ENCODE results near the gene ADCY1.

Gene ADCY1

DNA sequence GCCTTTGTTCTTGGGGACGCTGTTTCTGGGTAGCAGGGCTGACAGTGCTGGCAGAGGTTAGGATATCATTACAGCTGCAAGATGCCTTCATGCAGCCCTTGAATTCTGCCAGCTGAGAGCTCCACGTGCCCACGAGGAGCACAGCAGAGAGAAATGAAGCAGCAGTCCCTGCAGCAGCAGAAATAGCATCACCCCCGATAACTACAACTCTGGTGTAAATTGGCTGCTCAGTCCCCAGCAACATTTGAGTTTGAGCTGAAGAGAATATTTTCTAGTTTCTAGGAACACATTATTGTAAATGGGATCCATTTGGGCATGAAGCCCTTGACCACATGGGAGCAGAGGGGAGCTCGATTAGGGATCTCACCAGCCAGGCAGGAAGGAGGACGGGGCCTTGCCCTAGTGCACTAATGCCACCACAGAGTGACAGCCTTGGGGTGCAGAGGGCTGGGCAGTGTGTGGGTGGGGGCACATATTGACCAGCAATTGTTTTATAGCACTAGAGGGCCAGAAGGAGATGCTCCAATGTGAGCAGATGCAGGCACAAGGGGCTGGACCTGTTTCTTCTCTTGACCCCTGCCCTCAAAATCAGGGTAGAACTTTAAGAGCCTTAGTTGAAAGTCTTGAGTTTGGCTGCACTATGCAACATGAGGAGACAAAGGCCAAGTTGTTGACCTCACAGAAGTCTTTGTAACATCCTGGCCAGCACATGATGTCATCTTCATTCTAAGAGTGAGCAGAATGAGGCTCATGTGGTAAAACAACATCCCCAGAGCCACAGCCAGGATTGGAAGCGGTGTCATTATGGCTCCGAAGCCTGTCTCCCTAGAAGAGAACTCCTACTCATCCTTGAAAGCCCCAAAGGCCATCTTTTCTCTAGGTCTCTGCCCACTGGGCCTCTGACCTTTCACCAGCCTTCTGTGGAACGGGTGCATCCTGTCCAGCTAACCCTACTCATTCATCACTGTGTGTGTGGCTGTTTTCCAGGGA, 52.6 kb downstream of the ADCY1 start:
- DNase-seq = no peak

DNA sequence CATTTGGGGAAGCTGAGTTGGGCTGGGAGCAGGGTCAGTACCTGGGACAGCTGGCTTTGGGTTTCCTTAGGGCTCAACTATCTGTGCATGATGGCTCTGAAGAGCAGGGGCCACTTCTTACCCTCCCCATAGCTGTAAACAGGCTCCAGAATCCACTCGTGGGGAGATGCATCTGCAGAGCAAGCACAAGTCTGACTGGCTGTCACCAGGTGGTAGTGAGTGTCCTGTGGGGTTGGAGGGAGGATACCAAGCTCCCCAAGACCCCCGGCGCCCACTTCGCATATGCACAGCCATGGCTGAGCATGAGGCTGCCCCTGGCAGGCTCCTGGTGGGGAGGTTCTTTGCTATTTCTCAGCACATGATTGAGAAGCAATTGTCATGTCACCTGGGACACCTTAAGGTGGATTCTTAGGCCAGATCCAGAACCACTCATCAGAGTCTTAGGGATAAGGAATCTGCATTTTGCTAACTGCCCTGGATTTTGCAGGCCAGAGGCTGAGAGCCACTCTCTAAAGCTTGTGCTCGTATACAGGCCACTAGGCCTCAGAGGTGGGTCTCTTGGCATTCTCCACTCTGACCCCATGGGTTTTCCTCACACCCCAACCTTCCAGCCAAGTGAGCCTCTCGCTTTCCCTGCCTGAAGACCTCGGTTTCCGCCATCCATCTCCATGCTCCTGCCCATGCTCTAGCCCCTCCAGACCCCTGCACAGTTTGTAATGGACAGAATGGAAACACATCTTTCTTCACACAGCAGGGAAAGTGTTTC, 53.7 kb downstream of the ADCY1 start:
- DNase-seq = no peak

DNA sequence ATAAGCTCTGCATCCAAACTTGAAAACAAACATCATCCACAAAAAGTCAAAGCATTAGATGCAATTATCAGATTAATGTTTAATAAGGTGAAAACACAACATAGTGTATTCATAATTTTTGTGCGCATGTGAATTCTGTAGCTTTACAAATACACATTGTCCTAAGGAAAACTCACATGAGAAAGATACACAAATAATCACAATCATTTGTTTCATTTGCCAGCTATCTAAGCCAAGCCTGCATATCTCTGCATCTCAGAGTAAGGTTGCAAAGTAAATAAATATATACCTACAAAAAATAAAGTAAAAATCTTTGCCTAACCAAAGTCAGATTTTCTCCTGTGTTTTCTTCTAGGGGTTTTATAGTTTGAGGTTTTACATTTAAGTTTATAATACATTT, 57.4 kb downstream of the ADCY1 start:
- no peak for DNase-seq

DNA sequence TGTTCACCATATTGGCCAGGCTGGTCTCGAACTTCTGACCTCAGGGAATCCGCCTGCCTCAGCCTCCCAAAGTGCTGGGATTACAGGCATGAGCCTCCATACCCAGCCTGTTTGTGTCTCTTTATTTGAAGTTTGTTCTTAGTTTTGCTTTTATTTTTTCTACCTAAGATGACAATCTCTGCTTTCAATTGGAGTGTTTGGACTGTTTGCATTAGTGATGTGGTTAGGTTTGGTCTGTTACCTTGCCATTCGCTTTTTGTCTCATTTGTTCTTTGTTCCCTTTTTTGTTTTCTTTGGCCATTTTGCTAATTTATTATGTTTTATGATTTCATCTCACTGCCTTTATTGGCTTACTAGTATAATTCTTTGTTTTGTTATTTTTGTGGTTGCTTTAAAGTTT, 62.6 kb downstream of the ADCY1 start:
- no peak for DNase-seq

DNA sequence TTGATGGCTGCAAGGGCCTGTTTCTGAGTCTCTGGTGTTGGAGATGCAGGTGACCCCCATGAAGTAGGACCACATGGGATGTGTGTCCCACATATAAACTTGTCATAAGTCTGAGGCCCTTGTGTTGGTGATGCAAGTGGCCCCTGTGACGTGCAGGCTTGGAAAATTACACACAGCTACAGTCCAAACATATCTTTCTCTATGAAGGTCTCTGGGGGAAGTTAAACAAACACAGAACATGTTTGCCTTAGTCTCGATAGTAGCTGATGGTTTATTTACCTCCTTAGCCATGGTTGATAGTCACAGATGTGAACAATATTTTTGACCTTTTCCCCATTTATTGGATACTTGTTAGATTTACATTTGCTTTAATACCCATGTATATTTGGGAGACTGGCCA, 64.7 kb downstream of the ADCY1 start:
- no peak for DNase-seq

DNA sequence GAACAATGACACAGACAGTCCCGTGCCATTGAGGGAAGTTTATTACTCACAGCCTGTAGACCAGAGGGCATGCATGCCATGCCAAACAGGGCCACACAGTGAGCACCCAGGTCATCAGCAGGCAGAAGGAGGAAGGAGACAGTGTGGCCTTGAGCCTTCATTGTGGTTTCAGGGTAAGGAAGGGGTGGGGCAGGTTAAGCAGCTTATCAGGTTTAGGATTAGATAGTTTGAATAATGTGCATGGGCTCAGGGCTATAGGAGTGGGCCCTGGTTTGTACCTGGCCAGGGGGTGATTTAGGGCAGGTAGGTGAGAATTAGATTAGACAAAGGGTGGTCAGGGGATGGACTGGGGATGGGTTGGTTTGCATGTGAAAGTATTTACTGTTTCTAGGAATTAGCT, 67.9 kb downstream of the ADCY1 start:
- no peak for DNase-seq

DNA sequence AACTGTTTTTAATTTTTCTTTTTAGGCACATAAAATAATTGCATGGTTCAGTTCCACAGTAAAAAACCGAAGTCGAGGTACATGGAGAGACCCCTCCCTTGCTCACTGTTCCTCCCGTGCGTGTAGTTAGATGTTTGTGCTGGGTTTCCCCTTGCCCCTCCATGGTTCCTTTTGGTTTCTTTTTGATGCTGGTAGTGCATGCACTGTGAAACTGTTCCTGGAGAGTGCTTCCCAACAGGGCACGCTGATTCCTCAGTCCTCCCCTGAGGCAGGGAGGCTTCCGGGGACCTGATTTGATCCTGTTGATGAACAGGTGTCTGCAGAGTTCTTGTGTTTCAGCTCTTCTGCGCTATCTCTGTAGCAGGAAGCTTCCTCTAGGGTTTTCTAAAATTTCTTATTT, 69.5 kb downstream of the ADCY1 start:
- DNase-seq = no peak

DNA sequence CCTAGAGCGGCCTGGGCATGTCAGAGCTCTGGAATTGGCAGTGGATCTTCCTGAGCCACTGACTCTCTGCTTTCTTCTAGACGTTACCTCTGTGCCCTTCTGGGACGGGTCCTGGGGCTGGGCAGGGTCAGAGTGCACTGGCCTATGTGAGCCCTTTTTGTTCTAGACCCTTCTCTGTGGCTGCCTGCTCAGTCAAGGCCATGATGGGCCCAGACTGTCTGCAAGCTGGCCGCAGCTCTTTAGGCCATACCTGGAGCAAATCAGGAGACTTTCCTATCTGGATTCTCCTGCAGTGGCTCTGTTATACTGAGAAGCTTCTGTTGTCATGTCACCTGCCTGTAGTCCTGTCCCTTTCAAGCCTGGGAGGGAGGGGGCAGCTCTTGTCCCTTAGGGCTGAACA, 70.1 kb downstream of the ADCY1 start:
- DNase-seq = no peak

DNA sequence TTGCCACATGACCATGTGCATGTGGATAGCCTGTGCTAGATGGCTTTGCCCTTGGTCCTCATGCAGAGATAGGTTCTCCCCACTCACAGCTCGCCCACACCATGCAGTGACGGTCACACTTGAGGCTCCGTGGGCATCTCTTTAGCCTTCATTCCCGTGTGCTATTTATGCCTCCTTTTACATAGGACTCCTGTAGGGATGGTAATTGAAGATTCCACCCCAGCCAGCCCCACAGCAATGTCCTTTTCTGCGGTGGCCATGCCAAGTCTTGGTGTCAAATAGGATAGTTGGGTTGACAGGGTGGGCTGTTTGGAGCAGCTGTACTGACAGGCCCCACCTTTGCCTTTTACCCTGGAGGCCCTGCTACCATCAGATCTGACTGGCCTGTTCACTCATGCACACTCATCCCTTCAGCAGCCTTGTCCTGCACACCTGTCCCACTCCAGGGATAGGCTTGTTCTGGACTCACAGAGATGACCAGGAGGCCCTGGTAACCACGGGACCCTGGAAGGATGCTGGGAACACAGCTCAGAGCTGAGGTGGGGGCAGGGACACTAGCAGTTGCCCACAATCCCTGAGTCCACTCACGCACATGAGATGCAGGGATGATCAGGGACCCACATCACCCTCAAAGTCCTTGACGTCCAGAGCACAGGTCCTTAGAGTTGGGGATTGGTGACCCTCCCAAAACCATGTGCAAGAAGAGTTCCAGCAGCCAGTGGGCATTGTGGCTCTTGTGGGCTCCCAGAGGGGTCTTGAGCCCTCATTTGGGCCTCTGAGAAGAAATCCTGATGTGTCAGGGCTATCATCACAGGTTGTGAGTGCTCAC, 71.2 kb downstream of the ADCY1 start:
- no peak for DNase-seq

DNA sequence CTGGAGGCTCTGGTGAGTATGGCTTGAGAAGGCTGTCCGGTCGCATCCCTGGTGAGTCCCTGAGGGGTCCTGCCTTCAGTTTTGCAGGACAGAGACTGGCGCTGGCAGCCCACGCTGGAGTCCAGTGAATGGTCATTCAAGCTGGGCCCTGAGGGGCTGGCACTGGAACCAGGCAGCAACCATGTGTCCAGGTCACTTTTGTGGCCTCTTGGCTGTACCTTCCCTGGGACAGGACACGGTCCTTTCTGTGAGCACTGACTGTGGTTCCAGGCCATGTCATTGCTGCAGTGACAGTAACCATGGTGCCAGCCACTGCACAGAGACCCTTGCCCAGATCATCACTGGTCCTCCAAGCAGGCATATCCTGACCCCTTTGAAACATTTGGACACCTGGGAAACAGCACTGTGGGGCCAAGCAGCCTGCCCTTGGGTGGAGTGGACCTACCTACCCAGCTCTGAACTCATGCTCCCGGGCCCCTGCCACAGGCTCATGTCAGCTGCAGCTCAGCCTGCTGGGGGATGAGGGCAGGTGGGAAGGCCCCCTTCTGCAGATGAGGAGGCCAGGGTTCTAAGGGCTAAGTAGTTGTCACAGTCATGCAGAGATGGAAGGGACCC, 72.1 kb downstream of the ADCY1 start:
- DNase-seq = no peak

DNA sequence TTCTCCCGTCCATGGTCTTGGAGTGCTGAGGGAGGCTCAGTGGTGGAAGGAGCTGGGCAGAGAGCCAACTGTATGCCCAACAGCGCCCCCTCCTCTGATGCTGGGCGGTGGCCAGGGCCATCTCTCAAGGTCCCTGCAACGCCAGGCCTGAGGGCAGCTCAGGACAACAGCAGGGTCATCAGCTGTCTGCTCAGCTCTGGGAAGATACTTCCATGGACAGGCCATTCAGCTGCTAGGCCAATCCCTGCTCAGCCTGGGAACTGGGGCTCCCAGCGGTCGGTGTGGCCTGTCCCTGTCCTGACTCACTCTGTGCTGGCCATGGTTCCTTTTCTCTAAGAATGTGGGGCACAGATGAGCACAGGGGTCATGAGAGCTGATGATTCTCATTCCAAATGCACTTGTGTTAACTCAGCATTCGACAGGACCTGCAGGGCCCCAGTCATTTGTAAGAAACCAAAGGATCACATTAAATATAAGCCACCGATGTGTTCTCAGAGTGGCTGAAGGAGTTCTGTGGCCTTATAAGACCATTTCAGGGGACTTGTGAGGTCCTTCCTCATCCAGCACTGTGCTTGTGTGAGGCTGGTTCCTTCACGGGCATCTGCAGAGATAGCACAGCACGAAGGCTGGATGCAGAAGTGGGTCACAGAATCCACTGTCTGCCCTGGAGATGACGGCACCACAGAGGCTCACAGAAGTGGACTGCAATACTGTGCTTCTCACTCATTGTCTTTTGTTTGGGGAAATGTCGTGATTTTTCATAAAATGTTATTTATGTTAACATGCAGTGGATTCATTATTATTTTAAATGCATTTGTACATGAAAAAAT, 73.0 kb downstream of the ADCY1 start:
- no peak for DNase-seq

DNA sequence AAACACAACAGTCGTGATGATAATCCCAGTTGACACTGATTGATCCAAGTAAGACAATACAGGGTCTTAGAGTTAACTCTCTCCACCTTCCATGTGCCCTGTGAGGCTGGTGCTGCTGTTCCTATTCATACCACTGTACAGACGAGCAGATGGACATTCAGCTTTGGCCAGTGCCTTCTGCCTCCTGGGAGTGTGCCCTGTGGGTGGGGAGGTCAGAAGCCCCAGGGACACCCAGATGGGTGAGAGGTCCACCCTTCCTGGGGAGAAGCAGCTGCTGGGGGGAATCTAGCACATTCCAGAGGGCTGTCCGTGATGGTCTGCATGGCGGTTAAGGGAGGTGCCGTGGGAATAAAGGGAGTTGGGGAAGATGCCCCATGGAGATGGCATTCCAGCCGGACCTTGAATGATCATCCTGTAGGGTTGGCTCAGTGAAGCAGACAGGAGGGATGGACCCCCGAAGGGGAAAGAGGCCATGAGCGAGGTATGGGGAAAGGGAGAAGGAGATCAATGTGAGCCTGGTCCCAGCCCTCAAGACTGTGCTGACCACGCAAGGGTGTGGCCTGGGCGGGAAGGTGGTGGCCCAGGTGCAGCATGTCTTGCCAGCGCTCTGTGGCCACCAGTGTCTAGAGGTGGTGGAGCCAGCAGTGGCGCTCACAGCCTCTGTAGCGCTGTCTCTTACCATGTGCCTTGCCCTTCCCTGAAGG, 74.0 kb downstream of the ADCY1 start:
- no peak for DNase-seq

DNA sequence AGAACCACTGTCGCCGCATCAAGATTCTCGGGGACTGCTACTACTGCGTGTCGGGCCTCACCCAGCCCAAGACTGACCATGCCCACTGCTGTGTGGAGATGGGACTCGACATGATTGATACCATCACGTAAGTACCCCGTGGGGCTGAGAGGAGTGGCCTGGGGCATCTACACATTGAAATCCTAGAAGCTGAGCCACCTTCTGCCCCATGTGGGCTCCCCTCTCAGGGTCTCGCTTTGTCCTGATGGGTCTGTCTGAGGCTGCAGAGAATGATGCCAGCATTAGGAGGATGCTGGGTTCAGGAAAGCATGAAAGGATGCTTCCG, 74.5 kb downstream of the ADCY1 start:
- DNase-seq = no peak

DNA sequence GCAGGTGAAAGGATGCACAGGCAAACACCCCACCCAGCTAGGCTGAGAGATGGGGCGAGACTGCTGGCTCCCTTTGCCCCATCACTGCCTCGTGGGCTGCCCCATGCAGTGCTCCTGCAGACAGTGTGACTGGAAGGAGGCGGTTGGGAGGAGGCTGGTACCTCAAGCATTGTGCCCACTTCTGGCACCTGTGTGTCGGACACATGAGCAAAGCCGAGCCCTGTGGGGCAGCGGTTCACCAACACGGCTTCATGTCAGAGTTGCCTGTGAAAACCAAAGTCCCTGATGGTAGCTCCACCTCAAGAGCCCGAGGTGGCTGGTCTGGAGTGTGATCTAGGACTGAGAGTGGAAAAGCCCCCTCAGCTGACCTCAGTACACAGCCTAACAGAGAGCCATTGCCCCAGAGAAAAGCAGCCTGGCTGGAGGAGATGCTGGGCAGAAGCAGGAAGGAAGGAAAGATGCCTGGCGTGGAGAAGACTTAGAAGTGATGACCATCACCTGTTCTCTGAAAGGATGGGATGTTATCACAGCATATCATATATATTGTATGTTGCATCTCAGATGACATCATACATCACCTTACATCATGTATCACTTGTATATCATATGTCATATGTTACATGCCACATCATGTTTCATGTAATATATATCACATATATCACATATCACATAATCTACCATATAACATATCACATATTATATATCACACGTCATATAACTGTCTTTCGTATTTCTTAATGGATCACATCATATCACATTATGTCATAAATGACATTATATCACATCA, 75.6 kb downstream of the ADCY1 start:
- DNase-seq = no peak

DNA sequence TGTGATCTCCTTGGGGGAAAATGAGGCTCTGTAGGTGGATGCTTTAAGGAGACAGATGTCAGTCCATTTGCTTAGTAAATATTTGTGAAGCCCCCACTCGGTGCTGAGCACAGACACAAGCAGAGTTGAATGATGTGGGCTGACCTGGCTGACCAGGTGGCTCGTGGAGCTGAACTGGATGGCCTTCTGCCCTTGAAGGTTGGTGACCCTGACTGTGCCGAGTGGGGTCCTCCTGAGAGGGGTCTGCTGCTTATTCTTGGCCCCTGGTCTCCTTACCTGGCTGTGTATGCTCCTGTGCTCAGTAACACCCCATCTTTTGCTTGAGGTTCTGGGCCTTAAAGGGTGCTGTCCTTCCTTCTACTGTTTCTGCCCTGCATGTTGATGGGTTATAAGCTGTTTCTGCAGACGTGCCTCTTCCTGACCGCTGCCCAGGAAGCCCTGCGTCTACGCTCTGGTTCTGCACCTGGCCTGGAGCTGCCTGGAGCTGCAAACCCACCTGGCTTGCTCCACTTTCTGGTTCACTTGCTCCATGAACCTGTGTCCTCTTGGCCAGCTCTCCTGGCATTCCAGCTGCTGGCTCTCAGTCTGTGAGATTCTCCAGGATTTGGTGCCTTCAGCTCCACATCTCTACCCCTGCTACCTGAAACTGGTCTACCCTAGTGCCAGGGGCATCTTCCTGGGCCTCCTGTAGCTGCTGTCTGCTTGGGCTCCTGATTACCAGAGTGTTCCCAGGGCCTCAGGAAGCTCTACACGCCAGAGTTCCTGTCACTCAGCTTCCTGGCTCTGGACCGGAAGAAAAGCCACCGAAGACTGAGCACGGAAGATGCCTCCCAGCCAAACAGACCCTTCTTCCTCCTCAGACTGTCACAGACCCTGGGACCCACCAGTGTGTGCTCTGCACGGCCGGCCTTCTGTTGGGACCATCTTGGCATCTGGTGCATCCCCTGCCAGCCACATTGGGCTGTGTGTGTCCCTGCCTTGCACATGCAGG, 76.5 kb downstream of the ADCY1 start:
- no peak for DNase-seq

DNA sequence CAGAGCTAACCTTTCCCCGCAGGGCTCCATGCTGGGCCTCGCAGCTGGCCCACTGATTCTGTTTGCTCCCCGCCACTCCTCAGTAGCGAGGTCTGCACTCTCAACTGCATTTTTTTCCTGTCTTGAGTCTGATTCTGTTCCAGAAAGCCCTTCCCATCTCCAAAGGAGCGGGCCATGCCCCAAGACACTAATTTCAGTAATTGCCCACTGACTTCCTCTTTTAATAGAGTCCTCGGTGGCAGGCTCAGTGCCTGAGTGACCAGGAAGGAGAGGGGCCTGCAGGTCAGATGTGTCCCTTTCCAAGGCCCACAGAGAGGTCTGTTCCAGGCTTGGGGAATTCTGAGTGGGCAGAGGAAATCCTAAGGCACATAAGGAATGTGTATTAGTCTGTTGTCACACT, 77.4 kb downstream of the ADCY1 start:
- no peak for DNase-seq

DNA sequence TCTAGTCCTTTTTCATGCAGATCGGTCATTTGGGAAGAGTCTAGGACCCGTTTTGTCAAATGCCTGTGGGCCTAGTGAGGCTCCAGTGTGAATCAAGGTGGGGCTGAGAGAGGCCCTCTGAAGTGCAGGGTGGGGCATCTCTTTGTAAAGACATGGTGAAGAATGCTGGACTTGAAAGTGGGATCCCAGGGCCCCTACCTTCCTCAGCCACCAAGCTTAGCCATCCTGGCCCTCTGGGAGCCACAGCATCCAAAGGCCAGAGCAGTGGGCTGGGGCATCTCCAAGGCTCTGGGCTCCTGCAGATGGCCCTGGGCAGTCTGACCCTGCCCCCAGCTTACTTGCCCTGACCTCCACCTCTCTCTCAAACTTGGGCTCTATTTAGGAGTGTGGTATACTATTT, 78.5 kb downstream of the ADCY1 start:
- no peak for DNase-seq

DNA sequence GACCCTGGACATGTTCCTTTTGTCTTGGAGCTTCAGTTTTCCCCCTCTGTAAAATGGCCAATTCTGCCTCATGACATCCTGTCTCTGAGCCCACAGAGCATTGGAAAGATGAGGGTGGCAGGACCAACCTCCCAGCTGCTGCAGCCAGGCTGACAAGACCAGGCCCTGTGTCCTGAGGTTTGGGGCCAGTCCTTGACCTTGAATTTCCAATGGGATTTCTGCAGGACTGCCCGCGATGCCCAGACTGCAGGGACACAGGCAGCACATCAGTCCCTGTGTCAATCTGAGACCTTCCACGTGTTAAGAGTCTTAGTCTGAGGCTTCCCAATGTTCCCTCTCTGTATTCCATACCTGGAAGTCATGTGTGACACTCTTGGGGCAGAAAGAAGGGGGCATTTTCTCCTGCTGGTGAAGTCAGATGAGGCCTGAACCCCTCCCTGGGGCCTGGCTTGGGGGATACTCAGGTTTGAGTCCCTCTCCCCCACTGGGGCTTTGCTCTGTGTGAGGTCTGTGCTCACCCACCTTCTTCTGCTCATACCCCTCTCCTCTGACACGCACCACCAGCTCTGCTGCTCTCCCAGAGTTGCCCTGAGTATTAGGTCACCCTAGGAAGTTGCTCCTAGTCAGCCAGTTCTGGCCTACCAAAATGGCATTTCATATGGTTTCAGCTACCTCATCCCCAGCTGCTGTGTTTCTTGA, 79.2 kb downstream of the ADCY1 start:
- no peak for DNase-seq

DNA sequence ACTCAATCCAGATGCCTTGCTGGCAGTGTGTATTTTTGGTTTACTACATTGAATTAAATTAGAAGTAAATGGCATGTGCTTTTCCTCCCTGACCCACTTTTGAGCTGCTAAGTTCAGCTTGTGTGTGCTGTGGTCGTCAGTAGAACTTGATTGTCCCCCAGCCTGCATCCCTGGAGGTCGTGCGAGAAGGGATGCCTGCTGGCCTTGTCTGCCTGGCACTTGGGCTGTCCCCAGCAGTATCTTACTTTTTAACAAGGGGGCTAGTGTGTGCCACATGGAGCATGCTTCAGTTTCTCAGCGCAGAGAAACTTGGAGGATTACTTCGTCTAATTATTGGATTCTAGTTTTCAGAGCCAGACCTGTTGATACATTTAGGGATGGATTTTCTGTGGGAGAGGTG, 80.2 kb downstream of the ADCY1 start:
- DNase-seq = no peak

Data from NCI-H510A (cell line).